HepG2 (cell line): ENCODE results near the gene VEZF1. TPM values are rescaled to one million over a fixed set of nuclear protein-coding genes. Genes with fewer than 3 reads are reported as not detected.

Source experiments
- HDAC6 ChIP-seq: fragments of 200-600 bp; sonication (generic); IDR thresholded peaks from 2 replicates; pipeline ENCODE4 v1.7.0; 2017; ENCODE audit warnings: mild to moderate bottlenecking, antibody characterized with exemption, low read length, low read depth
- NR2F2 ChIP-seq: IDR thresholded peaks from 2 replicates; pipeline ENCODE4 v1.6.1; 2012; ENCODE audit warnings: low read depth, inconsistent platforms, borderline replicate concordance
- RFX1 ChIP-seq: fragments of 450-650 bp; IDR thresholded peaks from 2 replicates; pipeline ENCODE4 v1.6.1; 2017
- SAFB2 ChIP-seq: sonication (generic); formaldehyde crosslinking; IDR thresholded peaks from 2 replicates; pipeline ENCODE4 v1.5.1; 2020; ENCODE audit warnings: missing genetic modification reagents, low read depth, mild to moderate bottlenecking, borderline replicate concordance
- TBP ChIP-seq: sonication (generic); formaldehyde crosslinking; IDR thresholded peaks from 2 replicates; pipeline ENCODE4 v1.5.0; 2020; ENCODE audit warnings: missing genetic modification reagents
- ZBTB7B ChIP-seq: sonication (generic); formaldehyde crosslinking; IDR thresholded peaks from 2 replicates; pipeline ENCODE4 v1.4.0; 2020; ENCODE audit warnings: missing genetic modification reagents
- ZFP41 ChIP-seq: sonication (generic); formaldehyde crosslinking; IDR thresholded peaks from 2 replicates; pipeline ENCODE4 v1.4.0; 2020; ENCODE audit warnings: mild to moderate bottlenecking, missing genetic modification reagents, borderline replicate concordance
- ZMYM4 ChIP-seq: sonication (generic); formaldehyde crosslinking; IDR thresholded peaks from 2 replicates; pipeline ENCODE4 v1.8.1; 2023; ENCODE audit warnings: mild to moderate bottlenecking, missing genetic modification reagents
- ZNF180 ChIP-seq: sonication (generic); formaldehyde crosslinking; IDR thresholded peaks from 2 replicates; pipeline ENCODE4 v1.4.0; 2020; ENCODE audit warnings: low read depth, missing genetic modification reagents, borderline replicate concordance
- ZNF225 ChIP-seq: sonication (generic); formaldehyde crosslinking; IDR thresholded peaks from 2 replicates; pipeline ENCODE4 v1.4.0; 2020; ENCODE audit warnings: mild to moderate bottlenecking, missing genetic modification reagents
- ZNF263 ChIP-seq: sonication (generic); formaldehyde crosslinking; IDR thresholded peaks from 2 replicates; pipeline ENCODE4 v1.4.0; 2020; ENCODE audit warnings: missing genetic modification reagents
- ZNF292 ChIP-seq: sonication (generic); formaldehyde crosslinking; IDR thresholded peaks from 2 replicates; pipeline ENCODE4 v1.8.1; 2022; ENCODE audit warnings: mild to moderate bottlenecking, low read depth, missing genetic modification reagents, borderline replicate concordance
- ZNF556 ChIP-seq: sonication (generic); formaldehyde crosslinking; IDR thresholded peaks from 2 replicates; pipeline ENCODE4 v1.4.0; 2020; ENCODE audit warnings: mild to moderate bottlenecking, missing genetic modification reagents, borderline replicate concordance
- ZNF558 ChIP-seq: sonication (generic); formaldehyde crosslinking; IDR thresholded peaks from 2 replicates; pipeline ENCODE4 v1.9.0; 2022; ENCODE audit warnings: mild to moderate bottlenecking, missing genetic modification reagents, borderline replicate concordance
- ZNF720 ChIP-seq: sonication (generic); formaldehyde crosslinking; IDR thresholded peaks from 2 replicates; pipeline ENCODE4 v1.4.0; 2020; ENCODE audit warnings: missing genetic modification reagents
- polyA plus RNA-seq, 8 experiments: library from polyadenylated mRNA; depleted of rRNA in 3 of 8; stranded (reverse) in 7 of 8; unstranded in 1 of 8; fragments of >200 nt; fragmentation: Illumina TruSeq in 4 of 8; extraction: Trizol in 4 of 8; gene quantifications; 2 replicates each; pipeline versions ENCODE4 v1.2.1 to v1.2.3, GENCODE V29; 2011 to 2016; ENCODE audit warnings: low read depth in 4 of 8, missing spikeins in 1 of 8, mixed read lengths in 1 of 8; ENCODE audit not compliant: insufficient read depth in 1 of 8
- total RNA-seq, 5 experiments: library from RNA; depleted of rRNA; stranded (reverse); fragments of >200 nt; fragmentation: Illumina TruSeq; extraction: Trizol; gene quantifications; 2 replicates each; pipeline ENCODE4 v1.2.3, GENCODE V29; 2016; ENCODE audit warnings: low read depth in 1 of 5
- TF ChIP-seq, protein P1 (sequence below): sonication (generic); formaldehyde crosslinking; IDR thresholded peaks from 2 replicates; pipeline ENCODE4 v1.4.0; 2020; ENCODE audit warnings: missing genetic modification reagents
- TF ChIP-seq, protein P2 (sequence below): sonication (generic); formaldehyde crosslinking; IDR thresholded peaks from 2 replicates; pipeline ENCODE4 v1.5.0; 2020; ENCODE audit warnings: missing genetic modification reagents
- TF ChIP-seq, protein P3 (sequence below): sonication (generic); formaldehyde crosslinking; IDR thresholded peaks from 2 replicates; pipeline ENCODE4 v1.5.1; 2020; ENCODE audit warnings: missing genetic modification reagents, mild to moderate bottlenecking, borderline replicate concordance
- TF ChIP-seq, protein P4 (sequence below): sonication (generic); formaldehyde crosslinking; IDR thresholded peaks from 2 replicates; pipeline ENCODE4 v1.4.0; 2020; ENCODE audit warnings: missing genetic modification reagents
- TF ChIP-seq, protein P5 (sequence below): sonication (generic); formaldehyde crosslinking; IDR thresholded peaks from 2 replicates; pipeline ENCODE4 v1.5.0; 2020; ENCODE audit warnings: mild to moderate bottlenecking, missing genetic modification reagents, moderate library complexity

The VEZF1 gene
- total and polyA plus RNA-seq, 2 of the 13 experiments (the other 11 are each of a cell fraction or from before 2014, with no cell fraction given) = 45.9 to 49.7 TPM

DNA sequence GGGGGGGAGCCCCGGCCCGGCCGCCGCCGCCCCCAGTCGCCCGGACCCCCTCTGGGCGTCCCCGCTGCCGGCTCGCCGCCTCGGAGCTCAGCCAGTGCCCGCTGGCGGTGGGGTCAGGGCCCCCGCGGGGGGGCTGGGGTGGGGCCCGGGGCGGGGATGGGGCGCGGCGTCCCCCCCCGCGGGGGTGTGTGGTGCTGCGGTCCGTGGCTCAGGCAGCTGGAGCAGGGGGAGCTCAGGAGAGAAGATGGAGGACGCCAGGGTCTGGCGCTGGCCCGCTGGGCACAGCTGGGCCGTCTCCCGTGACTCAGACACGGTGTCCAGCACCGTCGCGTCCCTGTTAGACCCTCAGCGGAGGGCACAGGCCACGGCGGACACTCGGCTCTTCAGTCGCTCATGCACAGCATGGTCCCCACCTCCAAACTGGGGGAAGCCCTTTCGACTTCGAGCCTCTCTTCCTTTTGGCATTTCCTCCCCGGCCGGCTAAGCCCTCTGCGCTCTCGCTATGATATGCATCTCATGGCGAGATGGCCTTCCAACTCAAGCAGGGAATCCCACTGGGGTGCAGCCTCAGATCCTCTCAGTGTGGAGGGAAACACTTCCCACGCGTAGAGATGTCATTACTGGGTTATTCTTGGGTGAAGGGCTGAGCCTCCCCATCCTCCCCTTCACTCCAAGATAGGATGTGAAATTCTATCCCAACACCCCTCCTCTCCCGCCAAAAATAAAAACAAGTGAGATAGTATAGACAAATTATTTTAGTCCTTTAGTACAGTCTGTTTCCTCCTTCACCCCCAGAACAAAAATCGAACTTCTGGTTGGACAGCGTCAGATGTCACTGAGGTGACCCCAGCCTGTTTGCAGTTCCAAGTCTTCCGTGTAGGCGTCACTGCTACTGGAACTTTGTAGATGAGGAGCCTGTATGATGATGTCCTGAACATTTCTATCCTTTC, 522 bp upstream of the VEZF1 start (continued):
- TF ChIP-seq, protein P1, sequence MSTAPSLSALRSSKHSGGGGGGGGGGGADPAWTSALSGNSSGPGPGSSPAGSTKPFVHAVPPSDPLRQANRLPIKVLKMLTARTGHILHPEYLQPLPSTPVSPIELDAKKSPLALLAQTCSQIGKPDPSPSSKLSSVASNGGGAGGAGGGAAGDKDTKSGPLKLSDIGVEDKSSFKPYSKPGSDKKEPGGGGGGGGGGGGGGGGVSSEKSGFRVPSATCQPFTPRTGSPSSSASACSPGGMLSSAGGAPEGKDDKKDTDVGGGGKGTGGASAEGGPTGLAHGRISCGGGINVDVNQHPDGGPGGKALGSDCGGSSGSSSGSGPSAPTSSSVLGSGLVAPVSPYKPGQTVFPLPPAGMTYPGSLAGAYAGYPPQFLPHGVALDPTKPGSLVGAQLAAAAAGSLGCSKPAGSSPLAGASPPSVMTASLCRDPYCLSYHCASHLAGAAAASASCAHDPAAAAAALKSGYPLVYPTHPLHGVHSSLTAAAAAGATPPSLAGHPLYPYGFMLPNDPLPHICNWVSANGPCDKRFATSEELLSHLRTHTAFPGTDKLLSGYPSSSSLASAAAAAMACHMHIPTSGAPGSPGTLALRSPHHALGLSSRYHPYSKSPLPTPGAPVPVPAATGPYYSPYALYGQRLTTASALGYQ (CRISPR knock-in tag) = no peak
- TF ChIP-seq, protein P2, sequence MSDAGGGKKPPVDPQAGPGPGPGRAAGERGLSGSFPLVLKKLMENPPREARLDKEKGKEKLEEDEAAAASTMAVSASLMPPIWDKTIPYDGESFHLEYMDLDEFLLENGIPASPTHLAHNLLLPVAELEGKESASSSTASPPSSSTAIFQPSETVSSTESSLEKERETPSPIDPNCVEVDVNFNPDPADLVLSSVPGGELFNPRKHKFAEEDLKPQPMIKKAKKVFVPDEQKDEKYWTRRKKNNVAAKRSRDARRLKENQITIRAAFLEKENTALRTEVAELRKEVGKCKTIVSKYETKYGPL (CRISPR knock-in tag) = no peak; the same call in 1 of the 2 replicates
- peak; percentile 86; the same call in 1 of the 2 replicates for TF ChIP-seq HDAC6
- peak; percentile 77; the same call in 1 of the 2 replicates for TF ChIP-seq ZNF225 (CRISPR knock-in tag)
- no peak for TF ChIP-seq RFX1
- no peak for TF ChIP-seq ZNF180
- peak; percentile 32; the same call in 1 of the 2 replicates for TF ChIP-seq ZNF263 (CRISPR knock-in tag)
- 0 out of 2 replicates have a peak, but pooled peaks have one; percentile 22 for TF ChIP-seq ZNF558 (CRISPR knock-in tag)
- TF ChIP-seq ZNF720 = no peak
- peak; percentile 42; the same call in 1 of the 2 replicates for TF ChIP-seq ZBTB7B (CRISPR knock-in tag)
- TF ChIP-seq ZFP41 (CRISPR knock-in tag) = no peak
- 0 out of 2 replicates have a peak, but pooled peaks have one; percentile 24 for TF ChIP-seq ZNF292
- TF ChIP-seq, protein P3, sequence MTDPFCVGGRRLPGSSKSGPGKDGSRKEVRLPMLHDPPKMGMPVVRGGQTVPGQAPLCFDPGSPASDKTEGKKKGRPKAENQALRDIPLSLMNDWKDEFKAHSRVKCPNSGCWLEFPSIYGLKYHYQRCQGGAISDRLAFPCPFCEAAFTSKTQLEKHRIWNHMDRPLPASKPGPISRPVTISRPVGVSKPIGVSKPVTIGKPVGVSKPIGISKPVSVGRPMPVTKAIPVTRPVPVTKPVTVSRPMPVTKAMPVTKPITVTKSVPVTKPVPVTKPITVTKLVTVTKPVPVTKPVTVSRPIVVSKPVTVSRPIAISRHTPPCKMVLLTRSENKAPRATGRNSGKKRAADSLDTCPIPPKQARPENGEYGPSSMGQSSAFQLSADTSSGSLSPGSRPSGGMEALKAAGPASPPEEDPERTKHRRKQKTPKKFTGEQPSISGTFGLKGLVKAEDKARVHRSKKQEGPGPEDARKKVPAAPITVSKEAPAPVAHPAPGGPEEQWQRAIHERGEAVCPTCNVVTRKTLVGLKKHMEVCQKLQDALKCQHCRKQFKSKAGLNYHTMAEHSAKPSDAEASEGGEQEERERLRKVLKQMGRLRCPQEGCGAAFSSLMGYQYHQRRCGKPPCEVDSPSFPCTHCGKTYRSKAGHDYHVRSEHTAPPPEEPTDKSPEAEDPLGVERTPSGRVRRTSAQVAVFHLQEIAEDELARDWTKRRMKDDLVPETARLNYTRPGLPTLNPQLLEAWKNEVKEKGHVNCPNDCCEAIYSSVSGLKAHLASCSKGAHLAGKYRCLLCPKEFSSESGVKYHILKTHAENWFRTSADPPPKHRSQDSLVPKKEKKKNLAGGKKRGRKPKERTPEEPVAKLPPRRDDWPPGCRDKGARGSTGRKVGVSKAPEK (CRISPR knock-in tag) = no peak
- no peak for TF ChIP-seq TBP (CRISPR knock-in tag)
- TF ChIP-seq ZMYM4 (CRISPR knock-in tag) = peak; percentile 31; the same call in 1 of the 2 replicates
- TF ChIP-seq NR2F2 = no peak; the same call in 1 of the 2 replicates
- TF ChIP-seq, protein P4, sequence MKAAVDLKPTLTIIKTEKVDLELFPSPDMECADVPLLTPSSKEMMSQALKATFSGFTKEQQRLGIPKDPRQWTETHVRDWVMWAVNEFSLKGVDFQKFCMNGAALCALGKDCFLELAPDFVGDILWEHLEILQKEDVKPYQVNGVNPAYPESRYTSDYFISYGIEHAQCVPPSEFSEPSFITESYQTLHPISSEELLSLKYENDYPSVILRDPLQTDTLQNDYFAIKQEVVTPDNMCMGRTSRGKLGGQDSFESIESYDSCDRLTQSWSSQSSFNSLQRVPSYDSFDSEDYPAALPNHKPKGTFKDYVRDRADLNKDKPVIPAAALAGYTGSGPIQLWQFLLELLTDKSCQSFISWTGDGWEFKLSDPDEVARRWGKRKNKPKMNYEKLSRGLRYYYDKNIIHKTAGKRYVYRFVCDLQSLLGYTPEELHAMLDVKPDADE (CRISPR knock-in tag) = no peak
- peak; percentile 94 for TF ChIP-seq SAFB2 (CRISPR knock-in tag)
- TF ChIP-seq, protein P5, sequence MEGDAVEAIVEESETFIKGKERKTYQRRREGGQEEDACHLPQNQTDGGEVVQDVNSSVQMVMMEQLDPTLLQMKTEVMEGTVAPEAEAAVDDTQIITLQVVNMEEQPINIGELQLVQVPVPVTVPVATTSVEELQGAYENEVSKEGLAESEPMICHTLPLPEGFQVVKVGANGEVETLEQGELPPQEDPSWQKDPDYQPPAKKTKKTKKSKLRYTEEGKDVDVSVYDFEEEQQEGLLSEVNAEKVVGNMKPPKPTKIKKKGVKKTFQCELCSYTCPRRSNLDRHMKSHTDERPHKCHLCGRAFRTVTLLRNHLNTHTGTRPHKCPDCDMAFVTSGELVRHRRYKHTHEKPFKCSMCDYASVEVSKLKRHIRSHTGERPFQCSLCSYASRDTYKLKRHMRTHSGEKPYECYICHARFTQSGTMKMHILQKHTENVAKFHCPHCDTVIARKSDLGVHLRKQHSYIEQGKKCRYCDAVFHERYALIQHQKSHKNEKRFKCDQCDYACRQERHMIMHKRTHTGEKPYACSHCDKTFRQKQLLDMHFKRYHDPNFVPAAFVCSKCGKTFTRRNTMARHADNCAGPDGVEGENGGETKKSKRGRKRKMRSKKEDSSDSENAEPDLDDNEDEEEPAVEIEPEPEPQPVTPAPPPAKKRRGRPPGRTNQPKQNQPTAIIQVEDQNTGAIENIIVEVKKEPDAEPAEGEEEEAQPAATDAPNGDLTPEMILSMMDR = peak; percentile 36
- peak; percentile 68; the same call in 1 of the 2 replicates for TF ChIP-seq ZNF556 (CRISPR knock-in tag)
